GM18867 (cell line): Measurements from ENCODE around the gene NID1.
"Not testable (repeated sequence)": the region's sequence is repeated elsewhere in the genome, so short reads cannot be mapped to it uniquely, and the experiment has no call there.

Experiments used
- ATAC-seq: cut with Tn5 transposase; IDR thresholded peaks from one replicate; pipeline ENCODE4 v1.9.1; 2021; ENCODE audit warnings: mild to moderate bottlenecking, moderate library complexity; ENCODE audit not compliant: unreplicated experiment

The NID1 gene

GRCh38 chr1:235972311-235972689 lies 92.6 kb downstream of the NID1 start:
- peak; percentile 23 for ATAC-seq

- ATAC-seq, result peak; percentile 92
These were observed 93.1 kb downstream of the NID1 start for GRCh38 chr1:235971571-235972310.

GRCh38 chr1:235971020-235971419 lies 93.9 kb downstream of the NID1 start:
- ATAC-seq, result no peak

GRCh38 chr1:235968831-235969230 lies 96.1 kb downstream of the NID1 start:
- ATAC-seq, result no peak

GRCh38 chr1:235966134-235966533 lies 98.8 kb downstream of the NID1 start:
- not testable (repeated sequence) for ATAC-seq

GRCh38 chr1:235960809-235961208 lies 104.1 kb downstream of the NID1 start:
- no peak for ATAC-seq

- no peak for ATAC-seq
These were observed 106.9 kb downstream of the NID1 start for GRCh38 chr1:235958021-235958420.

GRCh38 chr1:235955777-235956176 lies 109.1 kb downstream of the NID1 start:
- no peak for ATAC-seq

GRCh38 chr1:235954306-235955283 lies 110.3 kb downstream of the NID1 start:
- peak; percentile 98 for ATAC-seq

- no peak for ATAC-seq
These were observed 111.1 kb downstream of the NID1 start for GRCh38 chr1:235953801-235954200.

- ATAC-seq, result no peak
These were observed 111.8 kb downstream of the NID1 start for GRCh38 chr1:235952950-235953615.

GRCh38 chr1:235951661-235952060 lies 113.2 kb downstream of the NID1 start:
- no peak for ATAC-seq

- ATAC-seq, result no peak
These were observed 114.6 kb downstream of the NID1 start for GRCh38 chr1:235950318-235950717.

GRCh38 chr1:235948774-235949427 lies 116.0 kb downstream of the NID1 start:
- ATAC-seq, result no peak

GRCh38 chr1:235947989-235948388 lies 116.9 kb downstream of the NID1 start:
- no peak for ATAC-seq

- no peak for ATAC-seq
These were observed 118.3 kb downstream of the NID1 start for GRCh38 chr1:235946571-235946981.

GRCh38 chr1:235945775-235946570 lies 118.9 kb downstream of the NID1 start:
- no peak for ATAC-seq

- no peak for ATAC-seq
These were observed 121.2 kb downstream of the NID1 start for GRCh38 chr1:235943581-235944114.

- no peak for ATAC-seq
These were observed 121.8 kb downstream of the NID1 start for GRCh38 chr1:235942979-235943575.

- no peak for ATAC-seq
These were observed 122.3 kb downstream of the NID1 start for GRCh38 chr1:235942625-235942934.
